GM18951 (cell line): ENCODE measurements around the gene KIF1A.
"Not testable (repeated sequence)": the region's sequence is repeated elsewhere in the genome, so short reads cannot be mapped to it uniquely, and the experiment has no call there.

Source experiments
- POLR2A ChIP-seq: IDR thresholded peaks from 4 replicates; pipeline ENCODE4 v1.6.1; 2011; ENCODE audit warnings: mild to moderate bottlenecking; ENCODE audit not compliant: insufficient read length, insufficient read depth; ENCODE audit errors: extremely low read depth
- in situ Hi-C: fragments of 300-500 bp; cut with MboI; formaldehyde crosslinking; loops from one replicate; pipeline ENCODE4 v1.12.0; 2022; ENCODE audit warnings: low sequenced_read_pairs, mixed read lengths, inconsistent platforms; ENCODE audit not compliant: unreplicated experiment

KIF1A gene

GRCh38 chr2:240707043-240707756 lies 112.8 kb downstream of the KIF1A start:
- in situ Hi-C loops = no loop called here

GRCh38 chr2:240705204-240705791 lies 114.7 kb downstream of the KIF1A start:
- in situ Hi-C loops = no loop called here
- no peak for TF ChIP-seq POLR2A

More at GRCh38 chr2:240707043-240707756, 112.8 kb downstream of the KIF1A start:
- TF ChIP-seq POLR2A = no peak

DNA sequence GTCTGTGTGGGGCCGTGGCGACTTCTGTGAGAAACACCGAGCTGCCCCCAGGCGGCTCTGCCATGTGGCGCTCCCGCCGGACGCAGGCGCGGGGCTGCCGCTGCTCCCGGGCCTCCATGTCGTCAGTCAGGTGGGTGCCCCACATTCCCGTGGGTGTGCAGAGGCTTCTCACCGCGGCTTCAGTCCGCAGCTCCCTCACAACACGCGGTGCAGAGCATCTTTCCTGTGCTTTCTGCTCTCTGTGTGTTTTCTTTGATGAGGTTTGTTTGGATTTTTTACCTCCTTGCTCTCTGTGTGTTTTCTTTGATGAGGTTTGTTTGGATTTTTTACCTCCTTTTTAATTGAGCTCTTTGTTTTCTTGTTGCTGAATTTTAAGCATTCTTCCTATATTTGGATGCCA lies 115.4 kb downstream of the KIF1A start:
- in situ Hi-C loops = no loop called here
- TF ChIP-seq POLR2A = no peak

DNA sequence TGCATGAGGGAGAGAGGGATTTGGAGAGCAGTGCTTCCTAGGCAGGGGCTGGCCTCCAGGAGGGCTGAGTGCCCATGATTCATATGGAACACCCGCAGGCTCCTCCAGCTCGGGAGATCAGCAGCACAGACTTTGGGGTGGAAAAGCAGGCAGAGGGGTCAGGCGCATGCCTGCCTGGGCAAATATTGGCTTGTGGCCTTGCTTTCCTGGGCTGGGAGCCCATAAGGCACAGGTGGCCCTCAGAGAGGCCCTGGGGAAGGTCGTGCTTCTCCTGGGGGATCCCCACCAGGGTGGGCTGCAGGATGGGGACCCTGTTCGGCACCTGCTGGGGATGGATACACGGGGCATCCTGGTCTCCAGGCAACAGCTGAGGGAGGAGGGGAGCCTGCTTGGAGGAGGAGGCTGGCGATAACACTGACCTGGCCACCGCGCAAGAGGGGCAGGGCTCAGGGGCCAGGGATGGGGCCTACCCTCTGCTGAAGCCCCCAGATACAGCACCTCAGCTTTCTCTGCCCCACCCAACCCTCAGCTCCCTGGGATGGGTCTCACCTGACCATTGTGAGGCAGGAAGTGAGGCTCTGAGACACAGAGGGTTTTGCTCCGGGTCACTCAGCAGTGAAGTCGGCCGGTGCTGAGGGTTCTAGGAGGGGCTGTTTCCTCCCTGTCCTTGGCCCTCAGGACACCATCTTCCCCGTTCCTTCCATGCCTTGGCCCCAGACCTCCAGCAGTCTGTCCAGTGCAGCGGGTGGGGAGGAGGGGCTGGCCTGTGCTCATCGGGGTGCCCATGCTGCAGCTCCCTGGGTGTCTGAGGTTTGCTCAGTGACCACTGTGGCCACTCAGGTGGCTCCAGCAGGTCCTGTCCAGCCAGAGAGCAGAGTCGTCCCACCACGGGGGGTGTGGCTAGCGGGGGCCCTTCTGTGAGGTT lies 116.3 kb downstream of the KIF1A start:
- no peak for TF ChIP-seq POLR2A
- in situ Hi-C loops = no loop called here

DNA sequence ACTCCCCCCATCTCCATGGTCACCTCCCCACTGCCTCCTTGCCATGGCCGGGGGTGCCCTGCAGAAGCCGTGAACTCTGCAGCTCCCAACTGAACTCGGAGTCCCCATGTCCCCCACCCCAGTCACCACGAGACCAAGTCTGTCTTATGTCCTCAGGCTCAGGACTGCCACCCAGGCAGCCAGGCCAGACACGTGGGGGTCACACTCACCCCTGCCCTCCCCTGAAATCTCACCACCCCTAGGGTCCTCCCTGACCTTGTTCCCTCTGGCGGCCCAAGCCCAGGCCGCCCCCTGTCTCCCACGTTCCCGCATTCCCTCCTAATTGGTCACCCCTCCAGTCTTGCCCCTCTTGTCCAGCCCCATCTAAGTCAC lies 117.4 kb downstream of the KIF1A start:
- in situ Hi-C loops = no loop called here
- no peak for TF ChIP-seq POLR2A

- no peak for TF ChIP-seq POLR2A
- in situ Hi-C loops = no loop called here
Measured at GRCh38 chr2:240701736-240702639, 118.0 kb downstream of the KIF1A start.

DNA sequence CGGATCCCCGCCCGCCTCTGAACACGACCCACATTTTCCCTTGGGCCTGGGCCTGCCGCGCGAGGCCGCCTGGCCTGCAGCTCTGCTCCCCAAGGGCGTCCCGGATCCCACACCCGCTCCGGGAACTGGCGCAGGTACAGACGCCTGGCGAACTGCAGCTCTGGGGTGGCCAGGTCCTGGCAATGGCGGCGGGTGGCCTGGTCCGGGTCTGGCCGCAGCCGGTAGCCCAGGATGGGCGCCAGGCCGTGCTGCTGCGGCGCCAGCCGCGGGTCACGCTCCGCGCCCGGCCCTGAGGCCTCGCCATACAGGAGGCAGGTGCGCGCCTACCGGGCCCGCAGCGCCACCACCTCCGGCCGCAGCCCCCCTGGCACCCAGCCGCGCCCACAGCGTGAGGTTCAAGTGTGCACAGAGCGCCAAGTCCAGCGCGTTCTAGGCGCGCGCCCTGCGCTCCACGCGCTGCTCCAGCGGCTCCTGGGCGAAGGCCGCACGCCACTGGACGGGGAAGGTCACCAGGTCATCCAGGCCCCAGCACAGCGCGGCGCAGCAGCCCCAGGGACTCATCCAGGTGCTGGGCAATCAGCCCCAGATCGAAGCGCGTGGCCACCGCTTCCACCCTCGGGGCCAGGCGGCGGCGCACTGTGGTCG lies 118.8 kb downstream of the KIF1A start:
- TF ChIP-seq POLR2A = no peak

GRCh38 chr2:240700616-240701015 lies 119.4 kb downstream of the KIF1A start:
- in situ Hi-C loops = not testable (repeated sequence)

More for the DNA sequence above, 118.8 kb downstream of the KIF1A start:
- in situ Hi-C loops = no loop called here

- in situ Hi-C loops = not testable (repeated sequence)
Measured at GRCh38 chr2:240699835-240700234, 120.2 kb downstream of the KIF1A start.

GRCh38 chr2:240698852-240699561 lies 121.0 kb downstream of the KIF1A start:
- in situ Hi-C loops = not testable (repeated sequence)

GRCh38 chr2:240696469-240696868 lies 123.5 kb downstream of the KIF1A start:
- in situ Hi-C loops = not testable (repeated sequence)

DNA sequence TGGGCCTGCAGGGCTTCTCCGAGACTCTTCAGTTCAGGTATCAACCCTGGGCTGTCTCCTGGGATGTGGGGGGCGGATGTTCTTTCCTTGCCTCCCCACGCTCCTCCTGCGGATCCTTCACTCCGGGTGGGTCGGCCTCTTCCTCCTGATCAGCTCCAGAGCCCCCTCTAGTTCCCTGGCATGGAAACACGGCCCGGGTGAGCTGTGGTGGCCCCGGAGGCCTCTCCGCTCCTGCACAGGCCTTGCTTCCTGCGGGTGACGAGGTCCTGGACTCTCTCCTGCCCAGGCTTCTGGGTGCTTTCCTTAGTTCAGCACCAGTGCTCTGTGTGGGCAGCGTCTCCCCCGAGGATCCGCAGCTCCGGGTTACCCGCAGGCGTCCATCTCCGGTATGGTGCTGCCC lies 124.4 kb downstream of the KIF1A start:
- in situ Hi-C loops = not testable (repeated sequence)

DNA sequence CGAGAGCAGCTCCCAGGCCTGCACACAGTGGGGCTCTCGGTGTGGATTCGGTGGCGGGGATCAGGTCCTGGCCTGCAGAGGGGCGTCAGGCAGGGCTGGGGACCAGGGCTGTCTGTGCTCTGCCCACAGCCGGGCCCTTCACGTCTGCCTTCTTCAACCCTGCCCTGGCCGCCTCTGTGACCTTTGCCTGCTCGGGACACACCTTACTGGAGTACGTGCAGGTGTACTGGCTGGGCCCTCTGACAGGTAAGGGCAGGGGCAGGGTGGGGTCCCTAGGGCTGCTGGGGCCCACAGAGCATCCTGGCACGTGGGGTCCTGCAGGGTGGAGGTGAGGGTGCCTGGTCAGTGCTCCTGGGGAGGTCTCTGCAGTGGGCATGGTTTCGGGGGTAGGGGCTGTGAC lies 125.7 kb downstream of the KIF1A start:
- in situ Hi-C loops = not testable (repeated sequence)

DNA sequence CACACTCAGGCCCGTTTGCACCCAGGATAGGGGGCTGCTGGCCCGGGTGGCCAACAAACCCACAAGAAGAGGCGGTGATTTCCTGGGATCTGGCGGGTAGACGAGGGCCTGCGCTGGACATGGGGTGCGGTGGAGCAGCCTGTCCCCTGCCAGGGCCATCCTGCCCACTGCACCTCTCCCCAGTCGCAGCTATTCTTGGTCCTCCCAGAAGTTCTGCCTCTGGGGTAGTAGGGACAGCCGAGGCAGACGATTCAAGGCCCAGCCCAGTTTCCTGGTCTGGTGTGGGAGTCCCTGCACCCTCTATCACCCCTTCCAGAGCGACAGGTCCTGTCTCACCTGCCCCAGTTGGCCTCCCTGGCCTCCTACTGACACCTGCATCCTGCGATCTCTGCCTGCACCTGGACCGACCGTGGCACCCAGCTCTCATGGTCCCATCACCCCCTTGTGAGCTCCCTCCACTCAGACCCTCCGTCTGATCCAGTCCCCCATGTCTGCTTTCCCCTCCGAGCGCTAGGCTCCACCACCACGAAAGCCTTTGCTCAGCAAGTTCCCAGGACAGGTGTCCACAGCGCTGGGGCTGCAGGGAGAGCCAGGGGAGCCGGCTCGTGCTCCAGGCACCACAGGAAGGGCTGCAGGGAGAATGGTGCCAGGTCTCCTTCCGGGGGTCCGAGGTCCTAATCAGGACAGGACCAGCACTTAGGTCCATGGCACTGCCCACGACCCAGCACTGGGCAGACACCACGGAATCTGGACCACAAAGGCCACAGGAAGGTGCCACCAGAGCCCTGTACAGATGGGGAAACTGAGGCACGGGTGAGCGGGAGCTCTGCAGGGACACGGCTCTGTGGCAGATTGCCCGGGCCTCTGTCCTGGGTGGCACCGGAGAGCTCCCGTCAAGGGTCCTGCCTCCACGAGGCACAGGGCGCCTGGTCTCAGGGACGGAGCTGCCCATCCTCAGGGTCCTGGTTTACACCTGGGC lies 127.1 kb downstream of the KIF1A start:
- in situ Hi-C loops = not testable (repeated sequence)

GRCh38 chr2:240691631-240692420 lies 128.2 kb downstream of the KIF1A start, which contains the start of gene AQP12A:
Gene AQP12A (plus strand): TSS chr2:240691866. CDS start chr2:240691914, 48 bp downstream.
- in situ Hi-C loops = not testable (repeated sequence)
